Measurements from ENCODE around the gene INPP4B.

Gene INPP4B

GRCh38 chr4:142762280-142762679 lies 83.8 kb downstream of the INPP4B start:
- Histone ChIP-seq H2AK5ac (ENCODE audit: low read length) (no peak overlapping the region), H3K36me3 (ENCODE audit: control insufficient read depth, insufficient read depth, low read length) (no peaks in the 10 kb centered on the region), H2BK5ac (ENCODE audit: low read length) (no peak overlapping the region), H3K79me2 (ENCODE audit: control insufficient read depth, insufficient read depth, low read length) (no peaks in the 10 kb centered on the region), H3K4me1 (ENCODE audit: control insufficient read depth, low read depth, low read length) (no peaks in the 10 kb centered on the region), H3K27me3 (ENCODE audit: insufficient read depth, low read length, poor library complexity) (no peaks in the 10 kb centered on the region), H3K56ac (ENCODE audit: low read length) (no peak overlapping the region), H2BK120ac (ENCODE audit: low read depth, low read length) (no peak overlapping the region), H3K9ac (ENCODE audit: low read length) (no peak overlapping the region), H3K4me2 (ENCODE audit: low read length) (no peak overlapping the region), H3K23ac (ENCODE audit: low read length) (no peak overlapping the region), H3K18ac (ENCODE audit: low read length) (no peak overlapping the region), H3K4me3 (ENCODE audit: low read length) (no peak overlapping the region), H3K79me1 (ENCODE audit: low read length) (no peaks in the 10 kb centered on the region), H2BK15ac (replicated peaks; ENCODE audit: low read depth) (no peak overlapping the region), H4K5ac (ENCODE audit: low read length) (no peak overlapping the region), H4K8ac (ENCODE audit: low read depth, low read length) (no peak overlapping the region), H3K4ac (ENCODE audit: low read depth, low read length) (no peak overlapping the region), H3K27ac (ENCODE audit: low read depth, low read length) (no peak overlapping the region)
- WGBS (ENCODE audit: extremely low coverage, insufficient coverage, low lambda C conversion rate), result no CpG with 5 or more reads among the region's 2 CpGs
- DNase-seq, result no peak

- H3K9ac ChIP-seq (ENCODE audit: low read length), result no peak overlapping the region
- no peak overlapping the region for H2AK5ac ChIP-seq (ENCODE audit: low read length)
- H3K56ac ChIP-seq (ENCODE audit: low read length), result no peak overlapping the region
- peak overlapping the region; percentile 2 for H2BK120ac ChIP-seq (ENCODE audit: low read depth, low read length)
- no peak overlapping the region for H3K23ac ChIP-seq (ENCODE audit: low read length)
- H3K18ac ChIP-seq (ENCODE audit: low read length), result no peak overlapping the region
- WGBS (ENCODE audit: extremely low coverage, insufficient coverage, low lambda C conversion rate), result no CpG with 5 or more reads among the region's 6 CpGs
- no peaks in the 10 kb centered on the region for H3K79me1 ChIP-seq (ENCODE audit: low read length)
- no peak overlapping the region for H4K5ac ChIP-seq (ENCODE audit: low read length)
- no peak overlapping the region for H3K4me2 ChIP-seq (ENCODE audit: low read length)
- H3K36me3 ChIP-seq (ENCODE audit: control insufficient read depth, insufficient read depth, low read length), result no peaks in the 10 kb centered on the region
- H2BK15ac ChIP-seq (replicated peaks; ENCODE audit: low read depth), result no peak overlapping the region
- no peak overlapping the region for H3K4me3 ChIP-seq (ENCODE audit: low read length)
- no peak overlapping the region for H2BK5ac ChIP-seq (ENCODE audit: low read length)
- no peak overlapping the region for H3K4ac ChIP-seq (ENCODE audit: low read depth, low read length)
- H3K27me3 ChIP-seq (ENCODE audit: insufficient read depth, low read length, poor library complexity), result no peaks in the 10 kb centered on the region
- H3K4me1 ChIP-seq (ENCODE audit: control insufficient read depth, low read depth, low read length), result no peaks in the 10 kb centered on the region
- no peak overlapping the region for H4K8ac ChIP-seq (ENCODE audit: low read depth, low read length)
- no peaks in the 10 kb centered on the region for H3K79me2 ChIP-seq (ENCODE audit: control insufficient read depth, insufficient read depth, low read length)
- DNase-seq, result no peak
- H3K27ac ChIP-seq (ENCODE audit: low read depth, low read length), result no peak overlapping the region
Measured at GRCh38 chr4:142752202-142752786, 93.8 kb downstream of the INPP4B start.

- H3K23ac ChIP-seq (ENCODE audit: low read length), result no peak overlapping the region
- no peaks in the 10 kb centered on the region for H3K4me1 ChIP-seq (ENCODE audit: control insufficient read depth, low read depth, low read length)
- peak; percentile 6 for DNase-seq
- H3K18ac ChIP-seq (ENCODE audit: low read length), result no peak overlapping the region
- no peak overlapping the region for H3K4me2 ChIP-seq (ENCODE audit: low read length)
- H2BK120ac ChIP-seq (ENCODE audit: low read depth, low read length), result no peak overlapping the region
- no peaks in the 10 kb centered on the region for H3K79me2 ChIP-seq (ENCODE audit: control insufficient read depth, insufficient read depth, low read length)
- no peak overlapping the region for H3K56ac ChIP-seq (ENCODE audit: low read length)
- H4K5ac ChIP-seq (ENCODE audit: low read length), result no peak overlapping the region
- H3K27ac ChIP-seq (ENCODE audit: low read depth, low read length), result no peak overlapping the region
- no peak overlapping the region for H2BK5ac ChIP-seq (ENCODE audit: low read length)
- no peak overlapping the region for H3K9ac ChIP-seq (ENCODE audit: low read length)
- H2BK15ac ChIP-seq (replicated peaks; ENCODE audit: low read depth), result no peak overlapping the region
- H2AK5ac ChIP-seq (ENCODE audit: low read length), result no peak overlapping the region
- H4K8ac ChIP-seq (ENCODE audit: low read depth, low read length), result no peak overlapping the region
- no peaks in the 10 kb centered on the region for H3K79me1 ChIP-seq (ENCODE audit: low read length)
- no peaks in the 10 kb centered on the region for H3K27me3 ChIP-seq (ENCODE audit: insufficient read depth, low read length, poor library complexity)
- no peaks in the 10 kb centered on the region for H3K36me3 ChIP-seq (ENCODE audit: control insufficient read depth, insufficient read depth, low read length)
- no peak overlapping the region for H3K4ac ChIP-seq (ENCODE audit: low read depth, low read length)
- H3K4me3 ChIP-seq (ENCODE audit: low read length), result no peak overlapping the region
Measured at GRCh38 chr4:142743121-142743825, 102.8 kb downstream of the INPP4B start.

GRCh38 chr4:142741995-142742394 lies 104.1 kb downstream of the INPP4B start:
- Histone ChIP-seq H3K56ac (ENCODE audit: low read length) (no peak overlapping the region), H3K4me2 (ENCODE audit: low read length) (no peak overlapping the region), H3K4ac (ENCODE audit: low read depth, low read length) (no peak overlapping the region), H3K36me3 (ENCODE audit: control insufficient read depth, insufficient read depth, low read length) (no peaks in the 10 kb centered on the region), H3K79me1 (ENCODE audit: low read length) (no peaks in the 10 kb centered on the region), H3K18ac (ENCODE audit: low read length) (no peak overlapping the region), H2BK15ac (replicated peaks; ENCODE audit: low read depth) (no peak overlapping the region), H3K4me3 (ENCODE audit: low read length) (no peak overlapping the region), H3K23ac (ENCODE audit: low read length) (no peak overlapping the region), H3K9ac (ENCODE audit: low read length) (no peak overlapping the region), H2BK120ac (ENCODE audit: low read depth, low read length) (no peak overlapping the region), H3K4me1 (ENCODE audit: control insufficient read depth, low read depth, low read length) (no peaks in the 10 kb centered on the region), H4K8ac (ENCODE audit: low read depth, low read length) (no peak overlapping the region), H3K27ac (ENCODE audit: low read depth, low read length) (no peak overlapping the region), H2AK5ac (ENCODE audit: low read length) (no peak overlapping the region), H3K79me2 (ENCODE audit: control insufficient read depth, insufficient read depth, low read length) (no peaks in the 10 kb centered on the region), H3K27me3 (ENCODE audit: insufficient read depth, low read length, poor library complexity) (no peaks in the 10 kb centered on the region), H4K5ac (ENCODE audit: low read length) (no peak overlapping the region), H2BK5ac (ENCODE audit: low read length) (no peak overlapping the region)
- DNase-seq, result peak; percentile 31
- no CpG with 5 or more reads among the region's 1 CpG for WGBS (ENCODE audit: extremely low coverage, insufficient coverage, low lambda C conversion rate)

GRCh38 chr4:142728233-142728632 lies 117.9 kb downstream of the INPP4B start:
- DNase-seq, result no peak
- H4K8ac ChIP-seq (ENCODE audit: low read depth, low read length), result no peak overlapping the region
- H2AK5ac ChIP-seq (ENCODE audit: low read length), result no peak overlapping the region
- no peak overlapping the region for H3K18ac ChIP-seq (ENCODE audit: low read length)
- H2BK5ac ChIP-seq (ENCODE audit: low read length), result no peak overlapping the region
- no peaks in the 10 kb centered on the region for H3K36me3 ChIP-seq (ENCODE audit: control insufficient read depth, insufficient read depth, low read length)
- no peaks in the 10 kb centered on the region for H3K4me1 ChIP-seq (ENCODE audit: control insufficient read depth, low read depth, low read length)
- H3K4me2 ChIP-seq (ENCODE audit: low read length), result no peak overlapping the region
- H2BK120ac ChIP-seq (ENCODE audit: low read depth, low read length), result no peak overlapping the region
- H3K9ac ChIP-seq (ENCODE audit: low read length), result no peak overlapping the region
- H3K79me1 ChIP-seq (ENCODE audit: low read length), result no peaks in the 10 kb centered on the region
- no peak overlapping the region for H4K5ac ChIP-seq (ENCODE audit: low read length)
- no peak overlapping the region for H3K4me3 ChIP-seq (ENCODE audit: low read length)
- no peaks in the 10 kb centered on the region for H3K79me2 ChIP-seq (ENCODE audit: control insufficient read depth, insufficient read depth, low read length)
- no peak overlapping the region for H3K56ac ChIP-seq (ENCODE audit: low read length)
- no peaks in the 10 kb centered on the region for H3K27me3 ChIP-seq (ENCODE audit: insufficient read depth, low read length, poor library complexity)
- WGBS (ENCODE audit: extremely low coverage, insufficient coverage, low lambda C conversion rate), result no CpG with 5 or more reads among the region's 2 CpGs
- H2BK15ac ChIP-seq (replicated peaks; ENCODE audit: low read depth), result no peak overlapping the region
- no peak overlapping the region for H3K27ac ChIP-seq (ENCODE audit: low read depth, low read length)
- no peak overlapping the region for H3K23ac ChIP-seq (ENCODE audit: low read length)
- H3K4ac ChIP-seq (ENCODE audit: low read depth, low read length), result no peak overlapping the region

- no peak overlapping the region for H3K4me3 ChIP-seq (ENCODE audit: low read length)
- H3K56ac ChIP-seq (ENCODE audit: low read length), result no peak overlapping the region
- no peaks in the 10 kb centered on the region for H3K4me1 ChIP-seq (ENCODE audit: control insufficient read depth, low read depth, low read length)
- no peak overlapping the region for H3K23ac ChIP-seq (ENCODE audit: low read length)
- no peak overlapping the region for H3K4me2 ChIP-seq (ENCODE audit: low read length)
- DNase-seq, result no peak
- H2BK5ac ChIP-seq (ENCODE audit: low read length), result no peak overlapping the region
- H3K27me3 ChIP-seq (ENCODE audit: insufficient read depth, low read length, poor library complexity), result no peaks in the 10 kb centered on the region
- H3K4ac ChIP-seq (ENCODE audit: low read depth, low read length), result no peak overlapping the region
- no peaks in the 10 kb centered on the region for H3K79me1 ChIP-seq (ENCODE audit: low read length)
- H3K36me3 ChIP-seq (ENCODE audit: control insufficient read depth, insufficient read depth, low read length), result no peaks in the 10 kb centered on the region
- H2AK5ac ChIP-seq (ENCODE audit: low read length), result no peak overlapping the region
- H3K79me2 ChIP-seq (ENCODE audit: control insufficient read depth, insufficient read depth, low read length), result no peaks in the 10 kb centered on the region
- H2BK120ac ChIP-seq (ENCODE audit: low read depth, low read length), result no peak overlapping the region
- no peak overlapping the region for H3K27ac ChIP-seq (ENCODE audit: low read depth, low read length)
- H2BK15ac ChIP-seq (replicated peaks; ENCODE audit: low read depth), result no peak overlapping the region
- H4K5ac ChIP-seq (ENCODE audit: low read length), result no peak overlapping the region
- H3K18ac ChIP-seq (ENCODE audit: low read length), result no peak overlapping the region
- no peak overlapping the region for H4K8ac ChIP-seq (ENCODE audit: low read depth, low read length)
- no peak overlapping the region for H3K9ac ChIP-seq (ENCODE audit: low read length)
- WGBS (ENCODE audit: extremely low coverage, insufficient coverage, low lambda C conversion rate), result no CpG with 5 or more reads among the region's 3 CpGs
Measured at GRCh38 chr4:142727149-142727548, 119.0 kb downstream of the INPP4B start.
